RWPE2 (cell line): ENCODE data around the gene SCTR.

Experiments
- ATAC-seq: fragments of 200-7000 bp; cut with Tn5 transposase; 3 replicates; pipeline ENCODE4 v1.9.1; 2021; ENCODE audit warnings: low read depth
- DNase-seq: peaks from one replicate; pipeline ENCODE4 v3.0.0-alpha.2; 2020; ENCODE audit warnings: low spot score
- H3K27ac ChIP-seq: fragments of 450-650 bp; 2 replicates; pipeline ENCODE4 v1.5.1; 2017; ENCODE audit warnings: mild to moderate bottlenecking; ENCODE audit not compliant: poor library complexity, severe bottlenecking
- H3K27me3 ChIP-seq: fragments of 250-450 bp; sonication (Bioruptor Pico); 2 replicates; pipeline ENCODE4 v1.5.1; 2021; ENCODE audit warnings: mild to moderate bottlenecking, moderate library complexity; ENCODE audit not compliant: insufficient read depth, poor library complexity, severe bottlenecking
- H3K36me3 ChIP-seq: fragments of 250-450 bp; sonication (Bioruptor Pico); 2 replicates; pipeline ENCODE4 v1.5.1; 2020; ENCODE audit warnings: low read depth, mild to moderate bottlenecking, moderate library complexity
- H3K4me1 ChIP-seq: fragments of 250-450 bp; sonication (Bioruptor Pico); 2 replicates; pipeline ENCODE4 v1.5.1; 2021; ENCODE audit warnings: mild to moderate bottlenecking, moderate library complexity; ENCODE audit not compliant: insufficient read depth, poor library complexity, severe bottlenecking
- H3K4me3 ChIP-seq: fragments of 250-450 bp; sonication (Bioruptor Pico); 2 replicates; pipeline ENCODE4 v1.5.1; 2021; ENCODE audit warnings: mild to moderate bottlenecking, moderate library complexity; ENCODE audit not compliant: severe bottlenecking
- H3K9me3 ChIP-seq: fragments of 250-450 bp; sonication (Bioruptor Pico); 2 replicates; pipeline ENCODE4 v1.5.1; 2021; ENCODE audit warnings: mild to moderate bottlenecking, moderate library complexity; ENCODE audit not compliant: severe bottlenecking
- CTCF ChIP-seq: fragments of 450-650 bp; IDR thresholded peaks from one replicate; pipeline ENCODE4 v1.5.1; 2017; ENCODE audit warnings: mild to moderate bottlenecking, moderate library complexity; ENCODE audit not compliant: poor library complexity, severe bottlenecking

The SCTR gene

GRCh38 chr2:119402106-119402505 is 122.2 kb downstream of the SCTR start:
- ATAC-seq: no peak
- H3K4me1 ChIP-seq: peaks cover 6% of the 10 kb centered on the region
- TF ChIP-seq CTCF: no peak
- H3K27me3 ChIP-seq: no peaks in the 10 kb centered on the region
- H3K9me3 ChIP-seq: no peaks in the 10 kb centered on the region
- H3K4me3 ChIP-seq: no peak overlapping the region
- H3K36me3 ChIP-seq: no peaks in the 10 kb centered on the region
- no peak overlapping the region for H3K27ac ChIP-seq
- no peak for DNase-seq

GRCh38 chr2:119397196-119397595 is 127.1 kb downstream of the SCTR start:
- Histone ChIP-seq H3K4me3 (no peak overlapping the region), H3K4me1 (peaks cover 6% of the 10 kb centered on the region), H3K9me3 (no peaks in the 10 kb centered on the region), H3K27ac (no peak overlapping the region), H3K36me3 (no peaks in the 10 kb centered on the region), H3K27me3 (no peaks in the 10 kb centered on the region)
- no peak for TF ChIP-seq CTCF
- ATAC-seq (no peak), DNase-seq (no peak)

GRCh38 chr2:119393971-119394748 is 130.1 kb downstream of the SCTR start:
- no peak for ATAC-seq
- Histone ChIP-seq H3K27ac (no peak overlapping the region), H3K4me1 (peaks cover 14% of the 10 kb centered on the region), H3K27me3 (no peaks in the 10 kb centered on the region), H3K4me3 (no peak overlapping the region), H3K9me3 (no peaks in the 10 kb centered on the region), H3K36me3 (no peaks in the 10 kb centered on the region)
- DNase-seq: no peak
- no peak for TF ChIP-seq CTCF
